UCSD-AML1 (cell line): ENCODE measurements around the gene RASGRF1.

Experiments used
- DNase-seq: peaks from one replicate; lab custom pipeline; 2025; ENCODE audit not compliant: unreplicated experiment; lab: John Stamatoyannopoulos, UW

RASGRF1 gene

DNA sequence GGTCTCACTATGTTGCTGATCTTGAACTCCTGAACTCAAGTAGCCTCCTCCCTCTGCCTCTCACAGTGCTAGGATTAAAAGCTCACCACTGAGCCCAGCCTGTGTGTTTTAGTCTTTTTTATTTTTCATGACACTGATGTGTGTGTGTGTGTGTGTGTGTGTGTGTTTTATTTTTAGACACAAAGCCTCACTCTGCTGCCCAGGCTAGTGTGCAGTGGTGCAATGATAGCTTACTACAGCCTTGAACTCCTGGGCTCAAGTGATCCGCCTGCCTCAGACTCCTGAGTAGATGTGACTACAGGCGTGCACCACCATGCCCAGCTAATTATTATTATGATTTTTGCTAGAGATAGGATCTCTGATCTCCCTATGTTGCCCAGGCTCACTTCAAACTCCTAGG lies 122.5 kb downstream of the RASGRF1 start:
- no peak for DNase-seq

- no peak for DNase-seq
Observed at GRCh38 chr15:78960308-78960707, 130.3 kb downstream of the RASGRF1 start.

- DNase-seq = no peak
Observed at GRCh38 chr15:78959360-78959759, 131.2 kb downstream of the RASGRF1 start.

GRCh38 chr15:78957416-78958093 lies 133.0 kb downstream of the RASGRF1 start:
- no peak for DNase-seq

DNA sequence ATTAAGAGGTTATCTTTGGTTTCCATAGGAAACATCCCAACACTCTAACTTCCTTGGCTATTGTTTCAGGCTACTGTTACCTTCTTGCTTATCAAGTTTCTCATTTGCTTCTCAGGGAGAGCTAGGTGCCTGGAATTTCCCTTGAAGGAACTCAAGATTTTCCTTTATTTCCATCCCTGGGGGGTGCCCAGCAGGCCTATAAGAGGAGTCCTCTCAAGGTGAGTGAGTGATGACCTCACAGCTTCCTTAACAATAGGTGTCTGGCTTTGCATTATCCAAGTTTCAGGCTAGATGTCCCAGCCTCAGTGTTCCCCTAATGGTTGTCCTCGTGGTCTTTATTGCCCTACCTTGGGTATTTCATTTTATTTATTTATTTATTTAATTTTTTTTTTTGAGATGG lies 133.6 kb downstream of the RASGRF1 start:
- DNase-seq = no peak

DNA sequence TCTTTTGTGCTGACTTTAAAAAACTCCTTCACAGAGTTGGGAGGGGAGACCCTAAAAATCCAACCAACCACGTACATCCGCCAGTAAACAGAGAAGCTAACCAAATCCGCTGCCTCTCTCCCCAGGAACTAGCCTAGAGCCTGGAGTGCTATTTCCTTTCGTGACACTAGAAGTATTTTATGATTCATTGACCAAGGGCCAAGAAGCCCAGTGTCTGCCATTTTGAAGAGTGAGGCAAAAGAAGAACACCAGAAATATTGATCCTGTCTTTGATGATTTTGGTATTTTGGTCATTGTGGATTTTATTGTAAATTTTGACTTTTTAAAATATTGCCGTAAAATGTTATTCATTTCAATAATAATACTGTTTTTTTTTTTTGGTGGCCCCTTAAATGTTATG lies 135.2 kb downstream of the RASGRF1 start:
- DNase-seq = no peak

- DNase-seq = no peak
Observed at GRCh38 chr15:78951841-78952238, 138.7 kb downstream of the RASGRF1 start.

DNA sequence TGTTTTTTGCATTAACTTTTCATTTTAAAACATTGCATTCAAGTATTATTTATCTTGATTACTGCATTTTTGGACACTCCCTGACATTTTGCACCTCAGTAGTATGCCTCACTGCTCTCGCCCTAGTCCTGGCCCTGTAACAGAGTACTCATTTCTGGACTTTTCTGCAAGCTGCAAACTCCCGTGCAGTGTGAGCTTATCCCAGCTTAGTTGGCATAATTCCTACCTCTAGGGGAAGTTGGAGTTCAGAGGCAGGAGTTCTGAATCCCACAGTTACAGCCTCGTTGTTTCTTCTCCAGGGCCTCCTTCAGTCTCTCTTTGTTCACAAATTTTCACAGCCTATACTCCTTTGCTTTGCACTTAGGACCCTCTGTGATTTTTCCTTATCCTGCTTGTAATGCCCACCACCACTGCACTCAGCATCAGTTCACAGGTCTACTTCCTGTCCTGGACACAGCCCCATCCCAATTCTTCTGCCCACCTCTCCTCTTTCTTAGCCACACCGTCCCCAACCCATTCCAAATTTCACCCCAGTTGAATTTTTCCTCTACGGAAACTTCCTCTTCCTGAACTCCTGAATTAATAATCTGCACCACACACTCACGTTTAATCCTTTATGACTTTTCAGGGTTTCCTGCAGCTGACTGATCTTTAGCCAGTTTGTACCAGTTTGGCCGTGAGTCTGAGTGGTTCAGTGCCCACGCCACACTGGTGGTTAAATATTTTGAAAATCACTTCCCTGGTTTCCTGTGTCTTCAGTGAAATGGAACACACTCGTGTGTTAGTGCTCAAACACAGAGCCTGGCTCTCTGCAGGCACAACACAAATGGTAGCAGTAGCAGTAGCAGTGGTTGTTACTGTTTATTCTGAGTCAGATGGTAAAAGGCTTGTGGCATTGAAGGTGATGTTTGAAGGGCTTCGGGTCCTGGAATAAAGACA lies 139.4 kb downstream of the RASGRF1 start:
- no peak for DNase-seq

GRCh38 chr15:78950343-78950742 lies 140.2 kb downstream of the RASGRF1 start:
- no peak for DNase-seq

- DNase-seq = no peak
Observed at GRCh38 chr15:78949461-78949860, 141.1 kb downstream of the RASGRF1 start.

DNA sequence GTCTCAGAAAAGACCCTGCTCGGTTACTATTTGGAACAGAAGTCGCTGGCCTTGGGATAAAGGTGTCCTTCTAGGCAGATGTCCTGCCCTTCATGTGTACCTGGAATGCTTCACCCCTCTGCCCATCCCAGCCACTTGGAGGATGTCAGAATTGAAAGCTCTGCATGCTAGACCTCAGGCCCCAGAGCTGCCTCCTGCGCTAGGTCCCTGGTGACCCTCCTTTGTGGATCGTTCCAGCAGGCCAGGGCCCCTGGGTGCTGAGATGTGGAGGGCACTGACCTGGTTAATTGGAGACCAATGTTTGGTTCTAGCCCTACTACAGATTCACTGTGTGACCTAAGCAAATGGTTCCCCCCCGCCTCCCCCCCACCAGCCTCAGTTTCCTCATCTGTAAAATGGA lies 143.1 kb downstream of the RASGRF1 start:
- DNase-seq = no peak

DNA sequence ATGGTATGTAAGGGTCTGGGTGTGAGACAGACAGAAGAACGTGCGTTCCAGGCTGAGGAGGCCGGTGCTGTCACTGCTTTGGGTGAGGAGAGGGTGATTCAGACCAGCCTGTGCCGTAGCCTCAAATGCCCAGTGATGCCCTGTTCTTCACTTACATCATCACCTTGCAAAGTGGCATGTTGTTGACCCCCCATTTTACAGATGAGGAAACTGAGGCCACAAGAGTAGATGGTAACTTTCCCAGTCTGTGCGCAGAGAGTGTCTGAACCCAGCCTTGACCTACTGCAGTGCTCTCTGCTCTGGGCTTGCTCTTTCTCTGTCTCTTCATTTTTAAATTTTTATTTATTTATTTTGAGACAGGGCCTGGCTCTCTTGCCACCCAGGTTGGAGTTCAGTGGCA lies 144.1 kb downstream of the RASGRF1 start:
- DNase-seq = no peak

GRCh38 chr15:78944669-78945407 lies 145.7 kb downstream of the RASGRF1 start, which contains the start of gene CTSH:
Gene CTSH, minus strand, starts transcription at chr15:78945046. Its CDS starts 65 bp downstream, at chr15:78944981.
- no peak for DNase-seq

- DNase-seq = no peak
Observed at GRCh38 chr15:78944202-78944625, 146.4 kb downstream of the RASGRF1 start.

DNA sequence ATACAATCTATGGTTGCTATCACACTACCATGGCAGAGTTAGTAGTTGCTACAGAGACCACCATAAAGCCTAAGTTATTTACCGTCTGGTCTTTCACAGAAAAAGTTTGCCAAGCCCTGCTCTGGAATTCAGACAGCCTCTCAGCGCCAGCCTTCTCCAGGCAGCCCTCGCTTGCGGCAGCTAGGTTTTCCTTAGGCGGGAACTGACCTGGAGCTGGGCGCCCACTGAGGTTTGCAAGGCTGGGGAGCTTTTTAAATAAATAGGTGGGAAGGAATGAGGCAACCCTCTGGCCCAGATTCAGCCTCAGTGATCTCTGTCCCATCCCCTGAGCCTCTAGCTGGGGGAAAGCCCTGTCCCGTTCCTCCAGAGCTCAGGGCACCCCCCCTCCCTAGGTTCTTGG lies 146.9 kb downstream of the RASGRF1 start:
- no peak for DNase-seq

GRCh38 chr15:78942741-78943140 lies 147.8 kb downstream of the RASGRF1 start:
- no peak for DNase-seq

- DNase-seq = no peak
Observed at GRCh38 chr15:78938658-78939488, 151.7 kb downstream of the RASGRF1 start.

DNA sequence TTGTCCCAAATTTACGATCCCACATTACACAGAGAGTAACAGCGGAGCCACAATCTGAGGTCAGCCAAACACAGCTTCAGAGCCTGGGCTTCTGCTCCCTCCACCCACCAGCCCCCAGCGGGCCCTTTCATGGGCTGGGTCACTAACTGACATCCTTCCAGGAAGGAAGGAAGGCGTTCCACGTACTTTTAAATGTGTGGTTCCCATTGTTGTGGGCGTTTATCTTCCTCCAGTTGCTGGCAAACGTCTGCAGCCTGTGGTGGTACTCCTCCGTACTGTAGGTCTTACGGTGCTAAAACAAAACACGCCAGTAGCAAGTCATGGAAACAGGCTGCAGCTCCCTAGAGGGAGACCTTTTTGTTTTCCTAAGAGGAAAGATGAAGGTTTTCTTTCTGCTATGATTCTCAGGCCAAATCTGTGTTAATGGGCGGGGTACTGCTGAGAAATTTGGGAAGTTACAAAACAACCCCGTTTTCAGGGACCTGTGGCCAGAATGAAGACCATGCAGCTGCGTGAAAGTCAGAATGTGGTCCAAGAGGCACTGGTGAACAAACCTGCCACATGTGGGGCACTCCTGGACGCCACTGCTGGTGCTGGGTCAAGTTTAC lies 153.3 kb downstream of the RASGRF1 start:
- peak; percentile 60 for DNase-seq

- DNase-seq = no peak
Observed at GRCh38 chr15:78934655-78935023, 155.9 kb downstream of the RASGRF1 start.
